Activated naive CD4-positive, alpha-beta T cell treated with anti-CD3 and anti-CD28 coated beads for 36 hours (primary cell): Measurements from ENCODE around the gene CHERP. TPM values are rescaled to one million over a fixed set of nuclear protein-coding genes. Genes with fewer than 3 reads are reported as not detected.
A peak's percentile ranks its signal among the peaks of the same experiment; 100 is the strongest.
"Not testable (repeated sequence)": the region's sequence is repeated elsewhere in the genome, so short reads cannot be mapped to it uniquely, and the experiment has no call there.

Source experiments
- CTCF ChIA-PET: fragments of 350-600 bp; sonication (Branson Sonifier 250); formaldehyde crosslinking; loops from one replicate; lab custom pipeline; 2021; ENCODE audit warnings: antibody characterized with exemption; lab: Charles Lee
- DNase-seq: peaks from one replicate; pipeline ENCODE4 v3.0.0-alpha.2; 2020
- H3K27ac Mint-ChIP-seq: one replicate; pipeline ENCODE4 v1.8.0; 2021; ENCODE audit warnings: mild to moderate bottlenecking, mixed read lengths
- H3K27me3 Mint-ChIP-seq: one replicate; pipeline ENCODE4 v1.8.0; 2021; ENCODE audit warnings: low read depth, mixed read lengths
- H3K36me3 Mint-ChIP-seq: one replicate; pipeline ENCODE4 v1.8.0; 2021; ENCODE audit warnings: low read depth, mixed read lengths
- H3K4me1 Mint-ChIP-seq: one replicate; pipeline ENCODE4 v1.8.0; 2021; ENCODE audit warnings: low read depth, mixed read lengths
- H3K4me3 Mint-ChIP-seq: one replicate; pipeline ENCODE4 v1.8.0; 2021; ENCODE audit warnings: mild to moderate bottlenecking, moderate library complexity, mixed read lengths
- H3K9me3 Mint-ChIP-seq: one replicate; pipeline ENCODE4 v1.8.0; 2021; ENCODE audit warnings: mixed read lengths
- intact Hi-C: fragments of 100-400 bp; cut with micrococcal nuclease; formaldehyde crosslinking; loops from one replicate; pipeline ENCODE4 v1.15.1; 2023
- total RNA-seq, 2 experiments: library from RNA; stranded (reverse); gene quantifications; one replicate each; pipeline ENCODE4 v1.2.3, GENCODE V29; 2021

CHERP gene
- total RNA-seq, 2 experiments from 2014 or later = 54.4 to 54.7 TPM

DNA sequence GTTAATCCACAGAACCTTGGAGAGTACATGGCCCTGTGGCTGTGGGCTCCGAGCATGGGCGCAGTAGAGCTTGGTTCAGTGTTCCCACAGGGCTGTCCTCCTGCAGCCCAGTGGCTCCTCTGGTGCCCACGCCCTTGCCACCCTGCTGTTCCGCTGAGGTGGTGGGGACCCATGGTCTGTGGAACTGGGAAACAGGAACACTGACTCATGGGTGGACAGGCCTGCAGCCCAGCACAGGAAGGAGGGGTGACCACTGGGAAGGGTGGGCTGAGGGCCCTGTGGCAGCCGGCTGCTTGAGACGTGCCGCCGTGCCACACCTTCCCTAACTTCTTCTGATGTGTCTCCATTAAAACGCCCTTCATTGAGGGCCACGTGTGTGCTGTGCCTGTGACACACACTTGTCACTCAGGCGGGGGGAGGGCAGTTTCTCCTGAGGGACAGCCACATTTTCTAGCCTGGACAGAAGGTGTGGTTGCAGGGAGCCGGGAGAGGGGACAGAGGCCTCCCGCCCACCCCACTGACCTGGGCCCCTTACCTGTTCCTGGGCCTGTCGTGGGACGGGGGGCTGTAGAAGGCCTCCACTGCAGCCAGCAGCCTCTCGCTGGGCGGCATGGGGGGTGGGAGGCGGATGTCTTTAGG, 21.1 kb downstream of the CHERP start:
- H3K9me3 Mint-ChIP-seq = no peaks in the 10 kb centered on the region
- H3K4me1 Mint-ChIP-seq = no peaks in the 10 kb centered on the region
- H3K27ac Mint-ChIP-seq = no peak overlapping the region
- intact Hi-C loops = no loop called here
- H3K4me3 Mint-ChIP-seq = no peak overlapping the region
- H3K36me3 Mint-ChIP-seq = peaks cover 38% of the 10 kb centered on the region
- no peak for DNase-seq
- CTCF ChIA-PET = interaction anchor here (0.6 kb wide), 1 partner anchor 432 kb away, joined by 3 read pairs; no protein-coding TSS in a partner anchor
- H3K27me3 Mint-ChIP-seq = no peaks in the 10 kb centered on the region

- CTCF ChIA-PET = no interaction called here
- no peaks in the 10 kb centered on the region for H3K9me3 Mint-ChIP-seq
- no peaks in the 10 kb centered on the region for H3K27me3 Mint-ChIP-seq
- intact Hi-C loops = no loop called here
- no peak for DNase-seq
- H3K36me3 Mint-ChIP-seq = peaks cover 34% of the 10 kb centered on the region
- H3K4me3 Mint-ChIP-seq = no peak overlapping the region
- no peaks in the 10 kb centered on the region for H3K4me1 Mint-ChIP-seq
- no peak overlapping the region for H3K27ac Mint-ChIP-seq
Observed at GRCh38 chr19:16520074-16520973, 21.9 kb downstream of the CHERP start.

DNA sequence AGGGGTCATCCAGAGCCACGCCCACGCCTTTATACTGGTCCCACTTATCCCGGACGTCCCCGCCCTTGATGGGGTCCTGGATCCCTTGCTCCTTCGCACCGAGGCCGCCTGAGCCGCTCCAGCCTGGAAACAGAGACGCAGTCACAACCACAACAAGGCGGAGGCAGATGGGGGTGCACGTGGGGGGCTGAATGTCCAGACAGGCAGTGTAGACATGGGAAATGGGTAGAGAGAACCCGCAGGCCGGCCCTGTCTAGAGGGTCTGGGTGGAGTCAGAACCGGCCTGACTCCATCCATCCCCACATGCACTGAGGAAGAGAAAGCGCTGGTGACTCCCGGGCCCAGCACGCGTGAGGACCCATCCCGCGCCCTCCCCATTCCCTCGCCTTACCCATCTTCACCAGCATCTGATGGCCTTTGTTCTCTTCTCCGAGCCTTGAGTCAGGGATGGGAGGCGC, 23.0 kb downstream of the CHERP start:
- H3K4me3 Mint-ChIP-seq = no peak overlapping the region
- intact Hi-C loops = no loop called here
- DNase-seq = no peak
- H3K4me1 Mint-ChIP-seq = no peaks in the 10 kb centered on the region
- H3K9me3 Mint-ChIP-seq = no peaks in the 10 kb centered on the region
- peak overlapping the region; percentile 40 for H3K27ac Mint-ChIP-seq
- peaks cover 34% of the 10 kb centered on the region for H3K36me3 Mint-ChIP-seq
- CTCF ChIA-PET = no interaction called here
- no peaks in the 10 kb centered on the region for H3K27me3 Mint-ChIP-seq

DNA sequence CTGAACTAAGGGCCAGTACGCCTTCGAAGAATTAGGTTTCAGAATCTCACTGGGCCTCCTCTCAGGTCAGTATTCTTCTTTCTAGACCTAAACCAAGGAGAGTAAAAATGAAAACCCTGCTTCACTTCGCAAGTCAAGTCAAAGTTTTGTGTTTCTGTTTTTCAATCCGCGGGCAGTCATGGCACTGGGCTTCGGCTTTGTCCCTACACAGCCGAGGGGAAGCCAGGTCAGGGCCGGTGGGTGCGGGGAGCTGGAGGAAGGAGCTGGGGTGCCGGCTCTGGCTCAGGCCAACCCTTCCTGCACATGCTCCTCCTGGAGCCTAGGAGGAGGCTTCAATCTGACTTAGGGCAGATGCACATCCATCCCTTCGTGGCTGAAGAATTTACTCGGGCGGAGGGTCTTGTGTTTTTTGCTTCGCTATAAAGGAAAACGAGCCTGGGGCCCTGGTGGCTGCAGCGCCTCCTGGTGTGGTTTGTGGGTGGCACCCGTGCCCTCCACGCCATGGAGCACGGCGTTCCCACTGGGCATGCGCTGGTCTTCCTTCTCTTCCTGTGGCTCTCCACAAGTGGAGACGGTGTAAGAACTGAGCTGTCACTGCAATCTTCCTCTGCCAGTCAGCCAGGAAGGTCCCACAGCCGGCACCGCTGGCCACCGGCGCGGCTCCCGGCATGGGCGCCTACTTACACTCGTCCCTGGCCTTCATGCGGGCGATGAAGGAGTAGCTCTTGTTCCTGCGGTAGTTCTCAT, 23.6 kb downstream of the CHERP start:
- Mint-ChIP-seq H3K4me3 (no peak overlapping the region), H3K27me3 (no peaks in the 10 kb centered on the region), H3K27ac (no peak overlapping the region), H3K36me3 (peaks cover 28% of the 10 kb centered on the region), H3K9me3 (no peaks in the 10 kb centered on the region), H3K4me1 (no peaks in the 10 kb centered on the region)
- intact Hi-C loops = no loop called here
- DNase-seq = no peak
- CTCF ChIA-PET = no interaction called here

DNA sequence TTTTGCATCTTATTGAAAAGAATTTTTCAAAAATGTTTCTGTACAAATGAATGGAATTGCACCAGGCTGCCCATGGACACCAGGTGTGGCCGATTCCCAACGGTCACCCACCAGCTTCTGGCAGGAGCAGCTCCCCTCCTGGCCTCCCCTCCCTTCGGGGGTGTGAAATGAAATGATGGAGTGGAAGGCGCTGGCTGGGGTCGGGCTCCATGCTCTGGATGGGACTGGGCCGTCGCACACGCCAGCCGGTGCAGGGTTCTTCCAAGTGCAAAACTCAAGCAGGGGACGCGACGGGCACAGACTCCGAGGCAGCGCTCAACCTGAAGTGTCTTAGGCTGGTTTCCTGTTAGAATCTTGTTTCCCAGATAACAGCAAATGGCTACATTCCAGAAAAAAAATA, 24.2 kb downstream of the CHERP start:
- no peak for DNase-seq
- Mint-ChIP-seq H3K9me3 (no peaks in the 10 kb centered on the region), H3K36me3 (peaks cover 26% of the 10 kb centered on the region), H3K27ac (no peak overlapping the region), H3K27me3 (no peaks in the 10 kb centered on the region), H3K4me3 (no peak overlapping the region), H3K4me1 (no peaks in the 10 kb centered on the region)
- CTCF ChIA-PET = no interaction called here
- intact Hi-C loops = no loop called here

GRCh38 chr19:16516923-16517610, 25.2 kb downstream of the CHERP start:
- Mint-ChIP-seq H3K27ac (no peak overlapping the region), H3K27me3 (no peaks in the 10 kb centered on the region), H3K36me3 (peaks cover 24% of the 10 kb centered on the region), H3K4me1 (no peaks in the 10 kb centered on the region), H3K9me3 (no peaks in the 10 kb centered on the region), H3K4me3 (no peak overlapping the region)
- CTCF ChIA-PET = interaction anchor here (0.5 to 0.6 kb wide), 2 partner anchors 18 to 1719 kb away, joined by 4 to 5 read pairs; no protein-coding TSS in a partner anchor
- intact Hi-C loops = no loop called here
- no peak for DNase-seq

GRCh38 chr19:16516381-16516780, 25.9 kb downstream of the CHERP start:
- H3K4me1 Mint-ChIP-seq = no peaks in the 10 kb centered on the region
- H3K4me3 Mint-ChIP-seq = no peak overlapping the region
- H3K36me3 Mint-ChIP-seq = peaks cover 26% of the 10 kb centered on the region
- no peaks in the 10 kb centered on the region for H3K27me3 Mint-ChIP-seq
- CTCF ChIA-PET = interaction anchor here (1.4 kb wide), 1 partner anchor 20 kb away, joined by 4 read pairs; the partner anchor contains the start of genes C19orf44 and CALR3
- intact Hi-C loops = no loop called here
- no peak overlapping the region for H3K27ac Mint-ChIP-seq
- DNase-seq = no peak
- H3K9me3 Mint-ChIP-seq = no peaks in the 10 kb centered on the region

GRCh38 chr19:16514383-16515019, 27.7 kb downstream of the CHERP start:
- intact Hi-C loops = no loop called here
- H3K27ac Mint-ChIP-seq = no peak overlapping the region

DNA sequence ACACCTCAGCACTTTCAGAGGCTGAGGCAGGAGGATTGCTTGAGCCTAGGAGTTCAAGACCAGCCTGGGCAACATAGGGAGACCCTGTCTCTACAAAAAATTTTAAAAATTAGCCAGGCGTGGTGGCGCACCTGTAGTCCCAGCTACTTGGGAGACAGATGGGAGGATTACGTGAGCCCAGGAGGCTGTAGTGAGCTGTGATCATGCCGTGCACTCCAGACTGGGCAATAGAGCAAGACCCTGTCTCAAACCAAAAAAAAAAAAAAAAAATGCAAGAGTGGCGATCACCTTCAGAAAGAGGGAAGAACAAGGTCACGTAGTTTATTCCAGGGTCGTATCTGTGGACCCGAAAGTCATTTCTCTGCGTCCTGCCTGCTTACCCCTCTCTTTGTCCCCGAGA, 29.6 kb downstream of the CHERP start:
- H3K27ac Mint-ChIP-seq, H3K9me3 Mint-ChIP-seq, H3K4me1 Mint-ChIP-seq, H3K27me3 Mint-ChIP-seq, DNase-seq, H3K4me3 Mint-ChIP-seq, intact Hi-C loops, CTCF ChIA-PET: not testable (repeated sequence)
- H3K36me3 Mint-ChIP-seq = peaks cover 10% of the 10 kb centered on the region

More at GRCh38 chr19:16514383-16515019, 27.7 kb downstream of the CHERP start:
- Mint-ChIP-seq H3K27me3 (no peaks in the 10 kb centered on the region), H3K9me3 (no peaks in the 10 kb centered on the region), H3K36me3 (peaks cover 15% of the 10 kb centered on the region), H3K4me1 (no peaks in the 10 kb centered on the region), H3K4me3 (no peak overlapping the region)
- CTCF ChIA-PET = interaction anchor here (1.3 kb wide), 1 partner anchor 73 kb away, joined by 6 read pairs; no protein-coding TSS in a partner anchor
- no peak for DNase-seq

GRCh38 chr19:16509141-16510061, 32.8 kb downstream of the CHERP start:
- no peak for DNase-seq
- CTCF ChIA-PET = interaction anchor here (0.6 to 1.2 kb wide), 3 partner anchors 29 to 308 kb away, joined by 3 to 4 read pairs (median 3); no protein-coding TSS in a partner anchor
- Mint-ChIP-seq H3K4me3 (no peak overlapping the region), H3K4me1 (no peaks in the 10 kb centered on the region), H3K27me3 (no peaks in the 10 kb centered on the region), H3K27ac (no peak overlapping the region), H3K36me3 (peaks cover 9% of the 10 kb centered on the region), H3K9me3 (no peaks in the 10 kb centered on the region)
- intact Hi-C loops = no loop called here
